COR-L47 (cell line): Measurements from ENCODE around the gene ZNF79.

Experiments used
- DNase-seq: peaks from one replicate; lab custom pipeline; 2025; lab: John Stamatoyannopoulos, UW

Gene ZNF79

DNA sequence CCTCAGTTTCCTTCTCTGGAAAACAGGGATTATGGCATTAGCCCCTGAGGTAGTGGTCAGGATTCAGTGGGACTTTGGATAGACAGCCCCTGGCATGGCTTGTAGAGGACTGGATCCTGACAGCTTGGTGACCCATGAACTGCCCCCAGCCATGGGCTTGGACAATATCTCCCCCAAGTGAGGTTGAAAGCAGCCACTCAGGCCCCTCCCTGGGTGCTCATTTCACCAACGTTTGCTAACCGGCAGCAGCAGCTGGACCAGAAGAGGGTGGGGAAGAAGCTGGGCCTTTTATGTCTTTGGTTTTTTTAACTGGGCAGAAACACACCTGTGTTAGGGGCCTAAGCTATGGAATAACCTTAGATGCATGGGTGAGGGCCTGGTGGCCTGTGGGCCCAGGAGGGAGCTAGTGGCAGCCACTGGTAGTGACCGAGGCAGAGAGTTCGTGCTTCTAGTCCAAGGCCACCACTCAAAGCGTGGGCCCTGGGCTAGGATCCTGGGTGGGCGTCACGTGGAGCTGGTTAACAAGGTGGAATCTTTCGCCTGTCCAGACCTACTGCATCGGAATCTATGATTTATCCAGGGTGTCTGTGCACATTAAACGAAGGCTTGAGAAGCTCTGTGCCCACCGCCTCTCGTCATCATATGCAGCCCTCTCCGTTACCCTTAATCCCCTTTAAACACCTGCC is 25.3 kb upstream of the ZNF79 start:
- DNase-seq, result no peak

DNA sequence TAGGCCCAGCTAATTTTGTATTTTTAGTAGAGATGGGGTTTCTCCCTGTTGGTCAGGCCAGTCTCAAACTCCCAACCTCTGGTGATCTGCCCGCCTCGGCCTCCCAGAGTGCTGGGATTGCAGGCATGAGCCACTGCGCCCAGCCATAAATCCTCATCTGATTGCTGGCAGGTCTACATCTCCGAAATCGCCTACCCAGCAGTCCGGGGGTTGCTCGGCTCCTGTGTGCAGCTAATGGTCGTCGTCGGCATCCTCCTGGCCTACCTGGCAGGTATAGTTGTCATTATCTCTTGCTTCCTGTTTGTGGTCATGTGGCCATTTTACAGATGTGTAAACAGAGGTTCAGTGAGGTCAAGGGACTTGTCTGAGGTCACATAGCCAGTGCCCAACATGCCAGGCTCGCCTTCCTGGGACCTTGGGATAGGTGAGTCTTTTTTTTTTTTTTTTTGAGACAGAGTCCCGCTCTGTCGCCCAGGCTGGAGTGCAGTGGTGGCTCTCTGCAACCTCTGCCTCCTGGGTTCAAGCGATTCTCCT is 24.4 kb upstream of the ZNF79 start:
- no peak for DNase-seq

DNA sequence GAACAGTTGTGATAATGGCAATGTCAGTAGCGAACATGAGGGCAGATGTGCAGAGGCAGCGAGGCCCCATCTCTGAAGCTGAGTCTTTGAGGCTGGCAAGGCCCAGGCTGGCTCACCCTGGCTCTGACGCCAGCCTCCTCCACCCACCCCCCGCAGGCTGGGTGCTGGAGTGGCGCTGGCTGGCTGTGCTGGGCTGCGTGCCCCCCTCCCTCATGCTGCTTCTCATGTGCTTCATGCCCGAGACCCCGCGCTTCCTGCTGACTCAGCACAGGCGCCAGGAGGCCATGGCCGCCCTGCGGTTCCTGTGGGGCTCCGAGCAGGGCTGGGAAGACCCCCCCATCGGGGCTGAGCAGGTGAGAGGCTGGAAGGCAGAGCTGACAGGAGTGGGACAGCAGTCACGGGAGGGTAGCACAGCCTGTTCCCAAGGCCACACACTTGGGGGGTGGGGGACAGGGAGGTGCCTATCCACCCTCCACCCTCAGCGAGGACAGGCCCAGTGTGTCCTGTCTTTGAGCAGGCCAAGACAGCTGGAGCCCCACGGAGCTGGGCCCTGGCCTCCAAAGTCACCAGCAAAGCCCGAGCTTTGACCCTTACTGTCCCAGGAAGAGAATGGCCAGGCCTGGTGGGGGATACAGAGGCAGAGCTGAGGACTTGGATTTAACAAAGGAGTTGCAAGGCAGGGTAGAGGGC is 21.6 kb upstream of the ZNF79 start:
- DNase-seq, result no peak

DNA sequence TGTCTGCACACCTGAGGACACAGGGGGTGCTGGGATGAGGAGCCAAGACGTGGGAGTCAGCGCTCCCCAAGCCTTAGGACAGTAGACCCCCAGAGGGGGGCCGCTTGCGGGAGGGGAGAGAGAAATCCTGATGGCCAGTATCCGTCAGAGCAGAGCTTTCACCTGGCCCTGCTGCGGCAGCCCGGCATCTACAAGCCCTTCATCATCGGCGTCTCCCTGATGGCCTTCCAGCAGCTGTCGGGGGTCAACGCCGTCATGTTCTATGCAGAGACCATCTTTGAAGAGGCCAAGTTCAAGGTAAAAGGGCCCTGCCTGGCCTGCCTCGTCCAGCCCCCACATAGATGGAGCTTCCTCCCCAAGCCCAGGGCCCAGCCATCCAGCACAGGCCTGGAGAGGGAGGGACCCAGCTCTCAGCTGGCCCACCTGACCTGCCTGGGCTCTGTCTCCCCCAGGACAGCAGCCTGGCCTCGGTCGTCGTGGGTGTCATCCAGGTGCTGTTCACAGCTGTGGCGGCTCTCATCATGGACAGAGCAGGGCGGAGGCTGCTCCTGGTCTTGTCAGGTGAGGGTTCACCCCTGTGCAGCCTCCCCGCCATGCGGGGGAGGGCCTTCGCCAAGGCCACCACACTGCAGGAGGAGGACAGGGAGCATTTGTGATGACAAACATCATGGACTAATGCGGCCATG is 20.5 kb upstream of the ZNF79 start:
- DNase-seq, result no peak

DNA sequence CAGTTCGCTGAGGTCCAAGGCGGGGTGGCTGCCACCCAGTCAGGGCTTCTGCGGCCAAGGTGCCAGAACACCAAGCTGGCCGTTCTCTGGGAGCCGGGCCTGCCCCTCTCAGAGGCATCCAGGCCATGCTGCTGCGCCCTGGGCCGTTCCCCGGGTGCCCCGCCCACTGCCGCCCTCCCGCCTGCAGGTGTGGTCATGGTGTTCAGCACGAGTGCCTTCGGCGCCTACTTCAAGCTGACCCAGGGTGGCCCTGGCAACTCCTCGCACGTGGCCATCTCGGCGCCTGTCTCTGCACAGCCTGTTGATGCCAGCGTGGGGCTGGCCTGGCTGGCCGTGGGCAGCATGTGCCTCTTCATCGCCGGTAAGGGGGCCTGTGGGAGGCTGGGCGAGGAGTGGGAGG is 19.6 kb upstream of the ZNF79 start:
- DNase-seq, result no peak

DNA sequence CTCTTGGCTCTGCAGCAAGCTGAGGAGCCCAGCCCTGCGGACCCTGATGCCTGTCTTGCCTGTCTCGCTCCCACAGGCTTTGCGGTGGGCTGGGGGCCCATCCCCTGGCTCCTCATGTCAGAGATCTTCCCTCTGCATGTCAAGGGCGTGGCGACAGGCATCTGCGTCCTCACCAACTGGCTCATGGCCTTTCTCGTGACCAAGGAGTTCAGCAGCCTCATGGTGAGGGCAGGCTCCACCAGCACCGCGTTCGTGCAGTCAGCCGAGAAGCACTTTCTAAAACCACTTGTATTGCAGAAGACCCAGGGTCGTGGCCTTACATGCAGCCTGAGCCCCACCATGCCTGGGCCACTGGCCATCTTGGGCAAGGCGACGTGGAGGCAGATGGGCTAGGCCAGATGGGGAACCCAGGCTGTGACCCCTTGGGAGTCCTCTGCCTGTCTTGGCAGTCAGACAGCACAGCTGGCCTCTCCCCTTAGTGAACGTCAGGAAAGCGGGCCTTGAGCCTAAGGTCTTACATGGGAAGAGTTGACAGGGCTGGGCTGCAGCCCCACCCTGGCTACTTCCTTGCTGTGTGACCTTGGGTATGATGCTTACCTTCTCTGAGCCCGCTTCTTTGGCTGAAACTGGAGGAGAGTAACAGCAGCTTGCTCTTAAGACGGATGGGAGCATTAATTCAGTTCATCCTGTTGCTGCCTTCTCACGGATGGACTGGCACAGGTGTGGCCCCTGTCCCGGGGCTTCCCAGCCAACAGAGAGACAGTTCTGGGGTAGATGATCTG is 18.6 kb upstream of the ZNF79 start:
- no peak for DNase-seq

DNA sequence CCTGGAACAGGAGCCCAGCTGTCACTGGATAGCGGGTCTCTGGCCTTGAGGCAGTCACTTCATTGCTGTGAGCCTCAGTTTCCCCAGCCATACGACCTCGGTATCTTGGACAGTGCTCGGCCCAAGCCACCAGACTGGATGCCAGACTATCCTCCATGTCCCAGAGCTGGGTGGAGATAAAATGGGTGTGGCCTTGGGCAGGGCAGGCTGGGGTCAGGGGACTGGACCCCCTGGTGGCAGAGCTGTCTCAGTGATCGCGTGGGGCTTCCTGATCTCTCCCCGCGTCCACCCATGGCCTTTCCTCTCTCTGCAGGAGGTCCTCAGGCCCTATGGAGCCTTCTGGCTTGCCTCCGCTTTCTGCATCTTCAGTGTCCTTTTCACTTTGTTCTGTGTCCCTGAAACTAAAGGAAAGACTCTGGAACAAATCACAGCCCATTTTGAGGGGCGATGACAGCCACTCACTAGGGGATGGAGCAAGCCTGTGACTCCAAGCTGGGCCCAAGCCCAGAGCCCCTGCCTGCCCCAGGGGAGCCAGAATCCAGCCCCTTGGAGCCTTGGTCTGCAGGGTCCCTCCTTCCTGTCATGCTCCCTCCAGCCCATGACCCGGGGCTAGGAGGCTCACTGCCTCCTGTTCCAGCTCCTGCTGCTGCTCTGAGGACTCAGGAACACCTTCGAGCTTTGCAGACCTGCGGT is 17.2 kb upstream of the ZNF79 start:
- DNase-seq, result no peak

DNA sequence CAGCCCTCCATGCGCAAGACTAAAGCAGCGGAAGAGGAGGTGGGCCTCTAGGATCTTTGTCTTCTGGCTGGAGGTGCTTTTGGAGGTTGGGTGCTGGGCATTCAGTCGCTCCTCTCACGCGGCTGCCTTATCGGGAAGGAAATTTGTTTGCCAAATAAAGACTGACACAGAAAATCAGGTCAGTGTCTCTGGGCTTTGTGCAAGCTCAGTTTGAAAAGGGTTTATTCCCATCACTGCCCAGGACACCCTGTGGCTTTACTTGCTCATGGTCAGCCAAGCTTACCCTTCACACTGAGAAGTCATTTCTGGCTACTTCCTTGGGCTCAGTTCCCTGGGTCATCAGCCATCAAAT is 16.7 kb upstream of the ZNF79 start:
- no peak for DNase-seq

DNA sequence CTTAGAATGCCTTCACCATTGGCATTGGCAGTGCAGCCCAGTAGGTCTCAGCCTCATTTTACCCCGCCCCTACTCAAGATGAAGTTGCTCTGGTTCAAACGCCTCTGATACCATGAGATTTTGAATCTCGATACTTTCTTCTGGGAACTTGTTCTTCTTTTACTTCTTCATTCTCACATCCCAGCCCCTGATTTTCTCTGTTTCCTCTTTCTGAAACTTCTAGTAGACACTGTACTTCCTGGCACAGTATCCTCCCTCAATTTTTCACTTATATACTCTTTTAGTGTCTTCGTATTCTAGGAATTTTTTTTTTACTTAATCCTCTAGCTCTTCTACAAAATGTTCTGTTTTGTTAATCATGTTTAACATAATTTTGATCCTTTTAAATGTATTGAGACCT is 13.1 kb upstream of the ZNF79 start:
- DNase-seq, result no peak

DNA sequence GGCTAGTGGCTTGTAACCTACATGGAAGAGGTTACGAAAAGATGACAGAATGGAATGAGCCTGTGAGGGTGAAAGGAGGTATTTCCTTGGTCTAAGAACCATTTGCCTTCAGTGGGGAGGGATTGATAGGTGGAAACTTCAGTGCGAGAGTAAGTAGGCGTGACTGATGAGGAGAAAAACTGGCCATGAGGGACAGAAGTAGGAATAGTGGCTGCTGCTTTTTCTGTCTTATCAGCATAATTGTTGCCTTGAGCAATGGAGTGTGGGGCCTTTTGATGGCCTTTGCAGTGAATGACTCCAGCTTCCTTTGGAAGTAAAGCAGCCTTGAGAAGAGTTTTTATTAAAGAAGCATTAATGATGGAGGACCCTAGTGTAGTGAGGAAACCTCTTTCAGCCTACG is 9.0 kb upstream of the ZNF79 start:
- DNase-seq, result no peak

DNA sequence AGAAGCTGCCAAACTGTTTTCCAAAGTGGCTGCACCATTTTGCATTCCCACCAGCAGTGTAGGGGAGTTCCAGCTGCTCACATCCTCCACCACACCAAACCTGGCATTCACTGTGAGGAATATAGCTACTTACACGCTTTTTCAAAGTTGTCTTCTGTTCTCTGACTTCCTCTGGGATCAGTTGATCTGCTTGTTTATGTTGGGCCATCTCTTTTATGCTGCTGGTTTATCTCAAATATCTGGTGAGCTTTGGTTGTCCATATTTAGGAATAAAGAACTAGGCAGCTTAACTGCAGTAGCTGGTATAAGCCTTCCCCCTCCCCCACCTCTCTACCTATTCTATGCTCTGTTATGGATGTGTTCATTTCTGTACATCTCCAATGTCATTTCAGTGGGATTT is 8.5 kb upstream of the ZNF79 start:
- no peak for DNase-seq

DNA sequence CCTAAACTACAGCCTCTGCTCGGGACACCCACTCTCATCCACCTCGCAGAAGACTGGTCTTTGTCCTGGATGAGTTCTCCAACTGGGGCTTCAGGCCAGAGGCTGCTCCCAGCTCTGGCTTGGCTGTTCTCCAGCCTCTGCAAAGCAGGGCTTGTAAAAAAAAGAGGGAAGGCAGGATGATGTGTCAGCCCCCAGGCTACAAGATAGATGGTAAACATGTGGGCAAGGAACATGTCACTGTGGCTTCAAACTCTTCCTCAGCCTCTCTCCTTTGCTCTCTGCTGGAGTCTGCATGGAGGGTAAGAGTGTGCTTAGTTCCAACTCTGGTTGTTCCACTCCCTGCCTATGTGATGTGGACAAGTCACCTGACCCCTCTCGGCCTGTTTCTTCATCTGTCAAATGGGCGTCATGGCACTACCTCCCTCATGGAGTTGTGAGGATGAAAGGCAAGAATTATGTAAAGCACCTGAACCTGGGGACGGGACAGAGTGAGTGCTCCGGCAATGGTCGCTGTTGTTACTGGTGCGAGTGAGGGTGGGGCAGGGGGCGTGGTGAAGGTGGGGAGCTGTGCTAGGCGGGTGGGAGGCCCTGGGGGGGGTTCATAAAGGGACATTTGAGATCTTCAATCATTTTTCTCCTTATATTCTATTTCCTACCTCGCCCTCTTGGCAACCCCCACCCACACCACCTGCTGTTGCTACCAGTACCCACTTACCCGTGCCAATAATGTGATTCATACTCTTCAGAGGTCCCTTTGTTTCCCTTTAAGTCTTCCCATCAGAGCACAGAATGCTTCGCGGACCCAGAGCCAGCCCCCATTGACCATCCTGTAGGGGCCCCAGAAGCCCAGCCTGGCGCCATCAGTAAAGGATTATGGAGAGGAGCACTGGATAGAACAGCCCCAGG is 6.8 kb upstream of the ZNF79 start:
- DNase-seq, result no peak

DNA sequence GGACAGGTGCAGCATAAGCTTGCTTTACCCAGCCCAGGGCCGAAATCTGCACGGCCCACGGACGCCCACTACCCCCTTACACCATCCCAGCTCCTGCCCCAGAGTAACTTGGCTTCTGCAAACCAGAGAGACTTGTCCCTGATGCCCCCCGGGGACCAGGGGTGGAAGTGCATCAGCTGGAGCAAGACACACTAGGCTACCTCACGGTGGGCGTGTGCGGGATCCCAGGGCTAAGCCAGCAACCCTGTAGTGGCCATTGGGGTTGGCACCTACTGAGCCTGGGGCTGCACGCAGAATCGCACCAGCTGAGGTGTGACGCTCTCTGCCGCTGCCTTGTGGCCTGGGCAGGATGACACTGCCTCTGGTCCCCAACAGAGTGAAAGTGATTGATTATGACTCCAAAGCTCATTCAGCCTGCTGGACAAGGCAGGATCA is 6.1 kb upstream of the ZNF79 start:
- DNase-seq, result no peak

DNA sequence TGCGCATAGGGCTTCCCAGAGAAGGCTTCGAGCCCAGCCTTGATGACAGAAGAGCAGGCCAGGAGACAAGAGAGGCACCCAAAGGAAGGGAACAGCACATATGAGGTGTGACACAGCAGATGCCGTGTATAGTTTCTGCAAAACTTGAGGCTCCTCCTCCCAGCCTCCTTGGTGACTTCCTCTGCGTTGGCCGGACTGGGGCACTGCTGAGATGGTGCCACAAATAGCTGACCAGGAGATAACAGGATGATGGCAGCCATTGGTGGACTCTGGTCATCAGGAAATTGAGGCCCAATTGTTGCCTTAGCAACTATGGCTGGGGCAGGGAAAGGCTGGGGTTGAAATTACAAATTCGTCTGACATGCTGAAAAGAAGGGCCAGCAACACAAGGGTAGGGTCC is 4.8 kb upstream of the ZNF79 start:
- no peak for DNase-seq

DNA sequence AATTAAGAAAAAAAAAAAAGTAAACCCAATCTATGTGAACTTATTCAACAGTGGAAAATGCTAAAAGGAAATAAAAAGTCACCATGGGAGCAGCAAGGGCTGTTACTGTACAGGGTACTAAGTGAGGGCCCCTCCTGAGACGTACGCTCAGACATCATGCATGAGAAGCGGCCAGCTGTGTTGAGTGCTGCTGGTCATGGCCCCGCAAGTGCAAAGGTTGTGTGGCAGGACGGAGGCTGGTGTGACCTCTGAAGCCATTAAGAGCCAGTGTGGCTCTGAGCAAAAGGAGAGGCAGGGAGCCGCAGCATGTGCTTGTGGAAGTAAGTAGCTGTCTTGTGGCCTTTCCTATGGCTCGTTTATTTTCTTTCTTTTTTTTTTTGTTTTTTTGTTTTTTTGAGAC is 3.1 kb upstream of the ZNF79 start:
- DNase-seq, result no peak

DNA sequence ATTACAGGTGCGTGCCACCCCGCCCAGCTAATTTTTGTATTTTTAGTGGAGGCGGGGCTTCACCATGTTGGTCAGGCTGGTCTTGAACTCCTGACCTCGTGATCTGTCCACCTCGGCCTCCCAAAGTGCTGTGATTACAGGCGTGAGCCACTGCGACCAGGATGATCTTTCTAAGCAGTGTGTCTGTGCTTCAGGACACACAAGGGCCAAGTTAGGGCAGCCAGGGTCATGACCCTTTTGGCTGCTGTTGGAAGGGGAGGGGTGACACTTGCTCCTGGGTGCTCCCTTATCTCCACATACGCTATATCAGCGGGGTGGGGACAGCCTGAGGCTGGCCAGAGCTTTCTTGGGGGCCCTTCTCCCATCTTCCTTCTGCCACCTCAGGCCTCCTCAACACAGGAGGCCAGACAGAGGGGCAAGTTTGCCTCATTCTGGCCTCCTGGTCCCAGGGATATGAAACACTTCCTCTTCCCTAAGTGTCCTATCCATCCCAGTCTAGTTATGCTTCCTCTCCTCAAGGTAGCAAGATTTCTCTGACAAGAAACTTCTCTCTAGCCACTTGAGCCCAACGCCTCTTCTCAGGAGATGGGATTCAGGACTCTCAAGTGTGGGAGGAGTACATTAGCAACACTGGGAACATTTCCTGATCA is 1.9 kb upstream of the ZNF79 start:
- DNase-seq, result no peak

DNA sequence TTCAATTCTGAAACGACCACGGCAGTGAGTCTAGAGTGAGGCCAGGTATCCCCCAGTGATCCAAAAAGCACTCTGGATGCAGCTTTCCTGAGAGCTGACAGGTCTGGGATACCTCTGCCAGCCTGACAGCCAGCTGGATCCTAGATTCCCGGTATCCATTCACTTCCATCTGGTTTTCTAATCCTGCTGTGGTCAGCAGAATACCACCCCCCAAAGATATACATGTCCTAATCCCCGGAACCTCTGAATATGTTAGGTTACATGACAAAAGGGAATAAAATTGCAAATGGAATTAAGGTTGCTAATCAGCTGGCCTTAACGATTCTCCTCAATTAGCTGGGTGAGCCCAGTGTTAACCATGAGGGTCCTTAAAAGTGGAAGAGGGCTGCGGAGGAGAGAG is 1.4 kb upstream of the ZNF79 start:
- no peak for DNase-seq

DNA sequence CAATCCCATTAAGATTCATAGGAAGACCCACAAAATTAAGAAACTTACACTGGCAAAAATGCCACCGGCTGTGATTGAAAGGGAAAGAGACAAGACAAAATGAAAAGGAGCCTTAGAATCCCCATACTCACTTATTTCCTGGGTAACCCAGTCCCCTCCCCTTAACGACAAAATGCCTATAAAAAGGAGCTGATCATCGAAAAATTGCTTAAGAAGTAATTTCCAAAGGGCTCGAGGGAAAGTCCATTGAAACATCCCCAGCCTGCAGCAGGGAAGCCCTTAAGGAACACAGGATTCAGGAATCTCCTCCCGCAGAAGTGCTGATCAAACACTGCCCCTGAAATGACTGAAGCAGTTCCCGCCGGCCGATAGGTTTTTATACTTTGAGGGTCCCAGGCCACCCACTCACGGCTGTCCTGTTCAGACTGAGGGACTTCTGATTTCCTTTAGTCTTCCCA is 677 bp upstream of the ZNF79 start:
- DNase-seq, result no peak

DNA sequence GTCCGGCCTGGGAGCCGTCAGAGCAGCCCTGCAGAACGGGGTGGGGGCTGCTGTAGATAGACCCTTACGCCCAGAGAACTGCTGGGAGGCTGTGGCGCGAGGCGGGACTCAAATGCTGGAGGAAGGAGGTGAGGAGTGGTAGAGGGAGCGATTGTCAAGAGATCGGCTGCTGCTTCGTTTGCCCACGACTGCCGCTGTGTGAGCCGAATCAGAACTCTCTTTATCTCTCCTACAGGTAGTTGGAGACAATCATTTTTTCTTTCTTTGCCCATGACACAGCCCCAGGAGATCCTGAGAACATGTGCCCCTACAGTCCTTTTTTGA is 456 bp downstream of the ZNF79 start:
- DNase-seq, result peak; percentile 14

DNA sequence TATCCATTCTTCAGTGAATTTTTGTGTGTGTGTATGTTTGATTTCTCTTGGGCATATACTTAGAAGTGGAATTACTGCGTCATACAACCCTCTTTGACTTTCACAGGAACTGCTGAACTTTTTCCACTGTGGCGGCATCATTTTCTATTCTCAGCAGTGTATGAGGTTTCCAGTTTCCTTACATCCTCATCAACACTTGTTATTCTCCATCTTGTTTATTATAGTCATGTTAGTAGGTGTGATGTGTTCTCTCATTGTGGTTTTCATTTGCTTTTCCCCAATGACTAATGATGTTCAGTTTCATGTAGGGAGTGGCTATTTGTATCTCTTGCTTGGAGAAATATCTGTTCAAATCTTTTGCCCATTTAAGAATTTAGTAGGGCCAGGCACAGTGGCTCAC is 2.6 kb downstream of the ZNF79 start:
- DNase-seq, result no peak
